GM19395 (cell line): ENCODE measurements around the gene TATDN2.
A peak's percentile ranks its signal among the peaks of the same experiment; 100 is the strongest.
"Not testable (repeated sequence)": the region's sequence is repeated elsewhere in the genome, so short reads cannot be mapped to it uniquely, and the experiment has no call there.

ENCODE experiments used
- ATAC-seq: cut with Tn5 transposase; IDR thresholded peaks from one replicate; pipeline ENCODE4 v1.9.1; 2021; ENCODE audit warnings: mild to moderate bottlenecking, moderate library complexity; ENCODE audit not compliant: unreplicated experiment

TATDN2 gene

GRCh38 chr3:10288575-10288960 is 40.3 kb downstream of the TATDN2 start:
- ATAC-seq = no peak

GRCh38 chr3:10289077-10289476 is 40.8 kb downstream of the TATDN2 start:
- ATAC-seq = no peak

- no peak for ATAC-seq
These were observed 41.6 kb downstream of the TATDN2 start for GRCh38 chr3:10289787-10290355.

- ATAC-seq = no peak
These were observed 42.4 kb downstream of the TATDN2 start for GRCh38 chr3:10290481-10291176.

GRCh38 chr3:10291641-10292040 is 43.4 kb downstream of the TATDN2 start:
- ATAC-seq = no peak

GRCh38 chr3:10292505-10293419 is 44.5 kb downstream of the TATDN2 start, which contains the start of gene GHRL:
Gene GHRL, minus strand, starts transcription at chr3:10292947. Its CDS starts 2,767 bp downstream, at chr3:10290180.
- ATAC-seq = peak; percentile 79

- no peak for ATAC-seq
These were observed 45.8 kb downstream of the TATDN2 start for GRCh38 chr3:10294030-10294586.

GRCh38 chr3:10298064-10298463 is 49.8 kb downstream of the TATDN2 start:
- ATAC-seq = not testable (repeated sequence)

- ATAC-seq = no peak
These were observed 50.9 kb downstream of the TATDN2 start for GRCh38 chr3:10299175-10299574.

- peak; percentile 66 for ATAC-seq
These were observed 51.4 kb downstream of the TATDN2 start for GRCh38 chr3:10299679-10300078.

- ATAC-seq = no peak
These were observed 51.8 kb downstream of the TATDN2 start for GRCh38 chr3:10300087-10300486.

GRCh38 chr3:10303105-10303504 is 54.8 kb downstream of the TATDN2 start:
- no peak for ATAC-seq

GRCh38 chr3:10303785-10304184 is 55.5 kb downstream of the TATDN2 start:
- no peak for ATAC-seq

GRCh38 chr3:10304905-10305304 is 56.6 kb downstream of the TATDN2 start:
- ATAC-seq = no peak

GRCh38 chr3:10305331-10305902 is 57.2 kb downstream of the TATDN2 start:
- no peak for ATAC-seq

- no peak for ATAC-seq
These were observed 57.9 kb downstream of the TATDN2 start for GRCh38 chr3:10306156-10306555.

GRCh38 chr3:10308678-10309077 is 60.4 kb downstream of the TATDN2 start:
- no peak for ATAC-seq

- ATAC-seq = no peak
These were observed 61.5 kb downstream of the TATDN2 start for GRCh38 chr3:10309736-10310135.

- no peak for ATAC-seq
These were observed 62.3 kb downstream of the TATDN2 start for GRCh38 chr3:10310578-10310977.

- no peak for ATAC-seq
These were observed 63.5 kb downstream of the TATDN2 start for GRCh38 chr3:10311710-10312109.

GRCh38 chr3:10312391-10312790 is 64.1 kb downstream of the TATDN2 start:
- ATAC-seq = no peak
